ENCODE measurements around the gene CGREF1. TPM values are rescaled to one million over a fixed set of nuclear protein-coding genes. Genes with fewer than 3 reads are reported as not detected.

The CGREF1 gene
- polyA plus RNA-seq, 1 donor from 2014 or later = 24.5 TPM

DNA sequence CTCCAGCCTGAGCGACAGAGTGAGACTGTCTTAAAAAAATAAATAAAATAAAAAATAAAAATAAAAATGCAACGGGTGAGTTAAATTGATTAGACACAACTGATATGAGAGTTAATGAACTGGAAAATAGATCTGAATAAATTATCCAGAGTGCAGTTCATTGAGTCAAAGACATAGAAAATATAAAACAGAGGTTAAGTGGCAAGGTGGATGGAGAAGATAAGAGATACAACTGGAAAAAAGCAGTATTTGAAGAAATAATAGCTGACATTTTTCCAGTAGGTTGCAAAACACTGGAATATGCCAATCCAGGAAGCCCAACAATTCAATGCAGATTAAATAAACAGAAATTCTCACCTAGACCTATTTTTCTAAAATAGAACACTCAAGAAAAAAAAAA is 10.7 kb downstream of the CGREF1 start:
- Histone ChIP-seq H4K20me1 (ENCODE audit: insufficient read depth) (no peaks in the 10 kb centered on the region), H3K79me2 (replicated peaks; ENCODE audit: insufficient read depth, low read length) (no peaks in the 10 kb centered on the region), H3K27ac (ENCODE audit: low read length) (no peak overlapping the region), H3K9me2 (ENCODE audit: insufficient read depth, low read length) (no peaks in the 10 kb centered on the region), H2AFZ (ENCODE audit: low read depth, low read length) (no peak overlapping the region), H3F3A (ENCODE audit: insufficient read depth, low read length, poor library complexity, severe bottlenecking) (no peaks in the 10 kb centered on the region), H3K9me3 (ENCODE audit: low read length) (no peaks in the 10 kb centered on the region), H3K4me2 (ENCODE audit: low read length) (no peak overlapping the region), H3K27me3 (ENCODE audit: insufficient read depth, low read depth, low read length) (no peaks in the 10 kb centered on the region), H3K36me3 (ENCODE audit: insufficient read depth, low read length) (no peaks in the 10 kb centered on the region), H3K4me3 (ENCODE audit: low read length) (no peak overlapping the region), H3K9ac (ENCODE audit: low read length) (no peak overlapping the region)
- TF ChIP-seq, protein P1, sequence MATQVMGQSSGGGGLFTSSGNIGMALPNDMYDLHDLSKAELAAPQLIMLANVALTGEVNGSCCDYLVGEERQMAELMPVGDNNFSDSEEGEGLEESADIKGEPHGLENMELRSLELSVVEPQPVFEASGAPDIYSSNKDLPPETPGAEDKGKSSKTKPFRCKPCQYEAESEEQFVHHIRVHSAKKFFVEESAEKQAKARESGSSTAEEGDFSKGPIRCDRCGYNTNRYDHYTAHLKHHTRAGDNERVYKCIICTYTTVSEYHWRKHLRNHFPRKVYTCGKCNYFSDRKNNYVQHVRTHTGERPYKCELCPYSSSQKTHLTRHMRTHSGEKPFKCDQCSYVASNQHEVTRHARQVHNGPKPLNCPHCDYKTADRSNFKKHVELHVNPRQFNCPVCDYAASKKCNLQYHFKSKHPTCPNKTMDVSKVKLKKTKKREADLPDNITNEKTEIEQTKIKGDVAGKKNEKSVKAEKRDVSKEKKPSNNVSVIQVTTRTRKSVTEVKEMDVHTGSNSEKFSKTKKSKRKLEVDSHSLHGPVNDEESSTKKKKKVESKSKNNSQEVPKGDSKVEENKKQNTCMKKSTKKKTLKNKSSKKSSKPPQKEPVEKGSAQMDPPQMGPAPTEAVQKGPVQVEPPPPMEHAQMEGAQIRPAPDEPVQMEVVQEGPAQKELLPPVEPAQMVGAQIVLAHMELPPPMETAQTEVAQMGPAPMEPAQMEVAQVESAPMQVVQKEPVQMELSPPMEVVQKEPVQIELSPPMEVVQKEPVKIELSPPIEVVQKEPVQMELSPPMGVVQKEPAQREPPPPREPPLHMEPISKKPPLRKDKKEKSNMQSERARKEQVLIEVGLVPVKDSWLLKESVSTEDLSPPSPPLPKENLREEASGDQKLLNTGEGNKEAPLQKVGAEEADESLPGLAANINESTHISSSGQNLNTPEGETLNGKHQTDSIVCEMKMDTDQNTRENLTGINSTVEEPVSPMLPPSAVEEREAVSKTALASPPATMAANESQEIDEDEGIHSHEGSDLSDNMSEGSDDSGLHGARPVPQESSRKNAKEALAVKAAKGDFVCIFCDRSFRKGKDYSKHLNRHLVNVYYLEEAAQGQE (IDR thresholded peaks at IDR 0.05; ENCODE audit: borderline replicate concordance) = no peak
- no peak for TF ChIP-seq SMC3 (conservative IDR thresholded peaks at IDR 0.05; ENCODE audit: poor library complexity)
- TF ChIP-seq MXI1 (conservative IDR thresholded peaks at IDR 0.05; ENCODE audit: poor library complexity, severe bottlenecking) = no peak
- TF ChIP-seq EZH2 (IDR thresholded peaks at IDR 0.05; ENCODE audit: borderline replicate concordance, insufficient read depth, low read length, poor library complexity, severe bottlenecking) = no peak
- TF ChIP-seq TAF1 (IDR thresholded peaks at IDR 0.05; ENCODE audit: low read depth) = no peak
- TF ChIP-seq RAD21 (conservative IDR thresholded peaks at IDR 0.05) = no peak
- TF ChIP-seq, protein P2, sequence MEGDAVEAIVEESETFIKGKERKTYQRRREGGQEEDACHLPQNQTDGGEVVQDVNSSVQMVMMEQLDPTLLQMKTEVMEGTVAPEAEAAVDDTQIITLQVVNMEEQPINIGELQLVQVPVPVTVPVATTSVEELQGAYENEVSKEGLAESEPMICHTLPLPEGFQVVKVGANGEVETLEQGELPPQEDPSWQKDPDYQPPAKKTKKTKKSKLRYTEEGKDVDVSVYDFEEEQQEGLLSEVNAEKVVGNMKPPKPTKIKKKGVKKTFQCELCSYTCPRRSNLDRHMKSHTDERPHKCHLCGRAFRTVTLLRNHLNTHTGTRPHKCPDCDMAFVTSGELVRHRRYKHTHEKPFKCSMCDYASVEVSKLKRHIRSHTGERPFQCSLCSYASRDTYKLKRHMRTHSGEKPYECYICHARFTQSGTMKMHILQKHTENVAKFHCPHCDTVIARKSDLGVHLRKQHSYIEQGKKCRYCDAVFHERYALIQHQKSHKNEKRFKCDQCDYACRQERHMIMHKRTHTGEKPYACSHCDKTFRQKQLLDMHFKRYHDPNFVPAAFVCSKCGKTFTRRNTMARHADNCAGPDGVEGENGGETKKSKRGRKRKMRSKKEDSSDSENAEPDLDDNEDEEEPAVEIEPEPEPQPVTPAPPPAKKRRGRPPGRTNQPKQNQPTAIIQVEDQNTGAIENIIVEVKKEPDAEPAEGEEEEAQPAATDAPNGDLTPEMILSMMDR (IDR thresholded peaks at IDR 0.05; ENCODE audit: poor library complexity, severe bottlenecking) = no peak
- no peak for TF ChIP-seq EP300 (conservative IDR thresholded peaks at IDR 0.05; ENCODE audit: poor library complexity, severe bottlenecking)
- TF ChIP-seq POLR2AphosphoS5 (IDR thresholded peaks at IDR 0.05) = no peak

DNA sequence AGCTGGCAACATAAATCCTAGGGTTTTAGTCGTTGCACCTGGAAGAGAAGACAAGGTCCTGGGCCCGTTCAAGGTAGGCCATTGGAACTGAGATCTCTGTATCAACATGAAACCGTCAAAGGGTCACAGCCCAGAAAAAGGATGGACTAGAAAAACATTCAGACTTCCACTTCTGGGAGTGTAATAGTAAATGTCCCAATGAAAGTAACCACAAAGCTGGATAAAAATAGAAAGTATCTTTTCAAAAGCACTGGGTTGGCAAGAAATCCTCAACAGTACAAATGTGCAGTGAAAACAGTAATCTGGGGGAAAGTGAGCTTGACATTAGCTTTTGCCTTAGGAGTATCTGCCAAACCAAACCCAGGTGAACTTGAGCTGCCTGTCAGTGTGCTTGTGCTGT is 12.9 kb downstream of the CGREF1 start:
- Histone ChIP-seq H2AFZ (ENCODE audit: low read depth, low read length) (no peak overlapping the region), H3K79me2 (replicated peaks; ENCODE audit: insufficient read depth, low read length) (no peaks in the 10 kb centered on the region), H3K27me3 (ENCODE audit: insufficient read depth, low read depth, low read length) (no peaks in the 10 kb centered on the region), H3K4me3 (ENCODE audit: low read length) (no peak overlapping the region), H3K27ac (ENCODE audit: low read length) (no peak overlapping the region), H3K9me2 (ENCODE audit: insufficient read depth, low read length) (no peaks in the 10 kb centered on the region), H3K9me3 (ENCODE audit: low read length) (no peaks in the 10 kb centered on the region), H3K4me2 (ENCODE audit: low read length) (no peak overlapping the region), H3K9ac (ENCODE audit: low read length) (no peak overlapping the region), H3F3A (ENCODE audit: insufficient read depth, low read length, poor library complexity, severe bottlenecking) (no peaks in the 10 kb centered on the region), H4K20me1 (ENCODE audit: insufficient read depth) (no peaks in the 10 kb centered on the region), H3K36me3 (ENCODE audit: insufficient read depth, low read length) (no peaks in the 10 kb centered on the region)
- TF ChIP-seq SMC3 (conservative IDR thresholded peaks at IDR 0.05; ENCODE audit: poor library complexity) (no peak), RAD21 (conservative IDR thresholded peaks at IDR 0.05) (no peak), POLR2AphosphoS5 (IDR thresholded peaks at IDR 0.05) (no peak), EP300 (conservative IDR thresholded peaks at IDR 0.05; ENCODE audit: poor library complexity, severe bottlenecking) (no peak), TAF1 (IDR thresholded peaks at IDR 0.05; ENCODE audit: low read depth) (no peak)
